ENCODE data around the gene CDH13. TPM values are rescaled to one million over a fixed set of nuclear protein-coding genes. Genes with fewer than 3 reads are reported as not detected.

The CDH13 gene
- total and polyA plus RNA-seq, 2 donors (not counting 1 experiment from before 2014, with no cell fraction given): 27.6 to 96.7 TPM

DNA sequence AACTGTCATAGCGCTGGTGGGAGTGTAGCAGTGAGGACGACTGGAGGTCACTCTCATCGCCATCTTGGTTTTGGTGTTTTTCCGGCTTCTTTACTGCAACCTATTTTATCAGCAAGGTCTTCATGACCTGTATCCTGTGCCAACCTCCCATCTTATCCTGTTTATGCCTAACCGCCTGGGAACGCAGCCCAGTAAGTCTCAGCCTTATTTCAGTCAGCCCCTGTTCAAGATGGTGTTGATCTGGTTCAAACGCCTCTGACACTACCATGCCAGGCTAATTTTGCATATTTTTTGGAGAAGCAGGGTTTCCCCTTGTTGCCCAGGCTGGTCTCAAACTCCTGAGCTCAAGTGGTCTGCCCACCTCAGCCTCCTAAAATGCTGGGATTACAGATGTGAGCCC is 1001.2 kb downstream of the CDH13 start:
- no peak overlapping the region for H3K27ac ChIP-seq (ENCODE audit: insufficient read depth, low read length)
- H3K36me3 ChIP-seq (ENCODE audit: control insufficient read depth, insufficient read depth, low read length): no peaks in the 10 kb centered on the region
- no peaks in the 10 kb centered on the region for H3K27me3 ChIP-seq (ENCODE audit: control insufficient read depth, insufficient read depth, low read length)
- H4K20me1 ChIP-seq (ENCODE audit: control insufficient read depth, extremely low read depth, insufficient read depth, low read length): no peaks in the 10 kb centered on the region
- no peaks in the 10 kb centered on the region for H3K9me3 ChIP-seq (ENCODE audit: control insufficient read depth, insufficient read depth, low read depth, low read length)
- H3K4me1 ChIP-seq (ENCODE audit: control insufficient read depth, extremely low read depth, insufficient read depth, low read length): no peaks in the 10 kb centered on the region
- no peak for DNase-seq (ENCODE audit: low read depth in 2 of 2)
- no peak overlapping the region for H2AFZ ChIP-seq (ENCODE audit: low read length)
- no peak overlapping the region for H3K9ac ChIP-seq (ENCODE audit: insufficient read depth, low read length)
- no peak for TF ChIP-seq EZH2 (IDR thresholded peaks at IDR 0.05; ENCODE audit: low read length, missing control alignments)
- TF ChIP-seq, protein P1, sequence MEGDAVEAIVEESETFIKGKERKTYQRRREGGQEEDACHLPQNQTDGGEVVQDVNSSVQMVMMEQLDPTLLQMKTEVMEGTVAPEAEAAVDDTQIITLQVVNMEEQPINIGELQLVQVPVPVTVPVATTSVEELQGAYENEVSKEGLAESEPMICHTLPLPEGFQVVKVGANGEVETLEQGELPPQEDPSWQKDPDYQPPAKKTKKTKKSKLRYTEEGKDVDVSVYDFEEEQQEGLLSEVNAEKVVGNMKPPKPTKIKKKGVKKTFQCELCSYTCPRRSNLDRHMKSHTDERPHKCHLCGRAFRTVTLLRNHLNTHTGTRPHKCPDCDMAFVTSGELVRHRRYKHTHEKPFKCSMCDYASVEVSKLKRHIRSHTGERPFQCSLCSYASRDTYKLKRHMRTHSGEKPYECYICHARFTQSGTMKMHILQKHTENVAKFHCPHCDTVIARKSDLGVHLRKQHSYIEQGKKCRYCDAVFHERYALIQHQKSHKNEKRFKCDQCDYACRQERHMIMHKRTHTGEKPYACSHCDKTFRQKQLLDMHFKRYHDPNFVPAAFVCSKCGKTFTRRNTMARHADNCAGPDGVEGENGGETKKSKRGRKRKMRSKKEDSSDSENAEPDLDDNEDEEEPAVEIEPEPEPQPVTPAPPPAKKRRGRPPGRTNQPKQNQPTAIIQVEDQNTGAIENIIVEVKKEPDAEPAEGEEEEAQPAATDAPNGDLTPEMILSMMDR (conservative IDR thresholded peaks at IDR 0.05 in 1 of 2, IDR thresholded peaks at IDR 0.05 in 1 of 2; ENCODE audit: low read depth in 1 of 2, low read length in 2 of 2): no peak
- H3K79me2 ChIP-seq (ENCODE audit: control insufficient read depth, insufficient read depth, low read length): no peaks in the 10 kb centered on the region
- no peak overlapping the region for H3K4me2 ChIP-seq (ENCODE audit: extremely low read depth, insufficient read depth, low read length)
- H3K4me3 ChIP-seq (replicated peaks in 1 of 4; ENCODE audit: control extremely low read depth in 1 of 4, insufficient read depth in 1 of 4, low read depth in 3 of 4, low read length in 4 of 4): no peak overlapping the region

GRCh38 chr16:83629426-83629825 is 1002.7 kb downstream of the CDH13 start:
- no peak overlapping the region for H3K4me2 ChIP-seq (ENCODE audit: extremely low read depth, insufficient read depth, low read length)
- no peaks in the 10 kb centered on the region for H3K27me3 ChIP-seq (ENCODE audit: control insufficient read depth, insufficient read depth, low read length)
- no peaks in the 10 kb centered on the region for H3K4me1 ChIP-seq (ENCODE audit: control insufficient read depth, extremely low read depth, insufficient read depth, low read length)
- no peaks in the 10 kb centered on the region for H3K79me2 ChIP-seq (ENCODE audit: control insufficient read depth, insufficient read depth, low read length)
- no peaks in the 10 kb centered on the region for H3K36me3 ChIP-seq (ENCODE audit: control insufficient read depth, insufficient read depth, low read length)
- no peak overlapping the region for H2AFZ ChIP-seq (ENCODE audit: low read length)
- DNase-seq (ENCODE audit: low read depth in 2 of 2): no peak
- H3K27ac ChIP-seq (ENCODE audit: insufficient read depth, low read length): no peak overlapping the region
- TF ChIP-seq, protein P1 (conservative IDR thresholded peaks at IDR 0.05 in 1 of 2, IDR thresholded peaks at IDR 0.05 in 1 of 2; ENCODE audit: low read depth in 1 of 2, low read length in 2 of 2): no peak
- no peak for TF ChIP-seq EZH2 (IDR thresholded peaks at IDR 0.05; ENCODE audit: low read length, missing control alignments)
- H3K9me3 ChIP-seq (ENCODE audit: control insufficient read depth, insufficient read depth, low read depth, low read length): no peaks in the 10 kb centered on the region
- H3K9ac ChIP-seq (ENCODE audit: insufficient read depth, low read length): no peak overlapping the region
- no peak overlapping the region for H3K4me3 ChIP-seq (replicated peaks in 1 of 4; ENCODE audit: control extremely low read depth in 1 of 4, insufficient read depth in 1 of 4, low read depth in 3 of 4, low read length in 4 of 4)
- no peaks in the 10 kb centered on the region for H4K20me1 ChIP-seq (ENCODE audit: control insufficient read depth, extremely low read depth, insufficient read depth, low read length)

- H3K79me2 ChIP-seq (ENCODE audit: control insufficient read depth, insufficient read depth, low read length): no peaks in the 10 kb centered on the region
- no peaks in the 10 kb centered on the region for H3K36me3 ChIP-seq (ENCODE audit: control insufficient read depth, insufficient read depth, low read length)
- H3K4me1 ChIP-seq (ENCODE audit: control insufficient read depth, extremely low read depth, insufficient read depth, low read length): no peaks in the 10 kb centered on the region
- DNase-seq (ENCODE audit: low read depth in 2 of 2): no peak
- no peaks in the 10 kb centered on the region for H3K9me3 ChIP-seq (ENCODE audit: control insufficient read depth, insufficient read depth, low read depth, low read length)
- no peaks in the 10 kb centered on the region for H4K20me1 ChIP-seq (ENCODE audit: control insufficient read depth, extremely low read depth, insufficient read depth, low read length)
- H3K4me2 ChIP-seq (ENCODE audit: extremely low read depth, insufficient read depth, low read length): no peak overlapping the region
- no peaks in the 10 kb centered on the region for H3K27me3 ChIP-seq (ENCODE audit: control insufficient read depth, insufficient read depth, low read length)
- no peak overlapping the region for H2AFZ ChIP-seq (ENCODE audit: low read length)
- no peak overlapping the region for H3K9ac ChIP-seq (ENCODE audit: insufficient read depth, low read length)
- no peak overlapping the region for H3K27ac ChIP-seq (ENCODE audit: insufficient read depth, low read length)
- TF ChIP-seq EZH2 (IDR thresholded peaks at IDR 0.05; ENCODE audit: low read length, missing control alignments): no peak
- TF ChIP-seq, protein P1 (conservative IDR thresholded peaks at IDR 0.05 in 1 of 2, IDR thresholded peaks at IDR 0.05 in 1 of 2; ENCODE audit: low read depth in 1 of 2, low read length in 2 of 2): no peak
- H3K4me3 ChIP-seq (replicated peaks in 1 of 4; ENCODE audit: control extremely low read depth in 1 of 4, insufficient read depth in 1 of 4, low read depth in 3 of 4, low read length in 4 of 4): no peak overlapping the region
Measured at GRCh38 chr16:83629836-83630235, 1003.1 kb downstream of the CDH13 start.

Measured in fibroblast of lung (primary cell).